Spinal cord (tissue), 10 donors: Measurements from ENCODE around the gene TEAD4. TPM values are rescaled to one million over a fixed set of nuclear protein-coding genes. Genes with fewer than 3 reads are reported as not detected.

Experiments used
- DNase-seq, 6 donors: peaks; one replicate each; pipeline versions ENCODE4 v3.0.0 to v3.0.0-alpha.2; 2013 to 2015; ENCODE audit warnings: low spot score in 6 of 6, low read depth in 4 of 6
- H3K27ac ChIP-seq: one replicate; pipeline ENCODE4 v1.5.1; 2013; ENCODE audit warnings: low read depth, low read length, control low read depth
- H3K27me3 ChIP-seq: one replicate; pipeline ENCODE4 v1.6.1; 2013; ENCODE audit warnings: low read length; ENCODE audit not compliant: control insufficient read depth, insufficient read depth
- H3K36me3 ChIP-seq: one replicate; pipeline ENCODE4 v1.6.1; 2013; ENCODE audit warnings: low read length; ENCODE audit not compliant: control insufficient read depth, insufficient read depth
- H3K4me1 ChIP-seq: one replicate; pipeline ENCODE4 v1.6.1; 2013; ENCODE audit warnings: low read length; ENCODE audit not compliant: control insufficient read depth, insufficient read depth
- H3K4me3 ChIP-seq: one replicate; pipeline ENCODE4 v1.5.1; 2013; ENCODE audit warnings: low read depth, low read length, control low read depth
- H3K9me3 ChIP-seq: one replicate; pipeline ENCODE4 v1.6.1; 2013; ENCODE audit warnings: low read length; ENCODE audit not compliant: control insufficient read depth, insufficient read depth
- WGBS: methylation state at CpG from one replicate; pipeline ENCODE4 v1.1.5; 2013; ENCODE audit warnings: missing lambda C conversion rate; ENCODE audit not compliant: insufficient coverage; 5-methylcytosine and 5-hydroxymethylcytosine counted together
- polyA plus RNA-seq, 2 donors: library from polyadenylated mRNA; unstranded; fragments of 120-200 nt; gene quantifications; one replicate each; pipeline ENCODE4 v1.2.1, GENCODE V29; 2013; ENCODE audit not compliant: insufficient read length in 2 of 2
- total RNA-seq, 2 donors: library from RNA; depleted of rRNA in 1 of 2; stranded (reverse); fragments of 120-200 nt in 1 of 2; fragments of >200 nt in 1 of 2; gene quantifications; one replicate each; pipeline versions ENCODE4 v1.2.3 to v1.2.4, GENCODE V29; 2013 to 2014
- donor health status: healthy.

The TEAD4 gene
- total and polyA plus RNA-seq, 4 donors, result 0.99 to 2.8 (median 2.3) TPM

GRCh38 chr12:3019005-3019680, 59.9 kb downstream of the TEAD4 start:
- H3K9me3 ChIP-seq, result no peaks in the 10 kb centered on the region
- peaks cover 11% of the 10 kb centered on the region for H3K36me3 ChIP-seq
- 92% methylated on average over 24 of the region's 25 CpGs for WGBS
- no peak overlapping the region for H3K27ac ChIP-seq
- H3K4me1 ChIP-seq, result no peaks in the 10 kb centered on the region
- no peak for DNase-seq
- H3K4me3 ChIP-seq, result no peak overlapping the region
- H3K27me3 ChIP-seq, result no peaks in the 10 kb centered on the region

GRCh38 chr12:3020399-3020798, 61.2 kb downstream of the TEAD4 start:
- Histone ChIP-seq H3K9me3 (no peaks in the 10 kb centered on the region), H3K36me3 (peaks cover 11% of the 10 kb centered on the region), H3K27me3 (no peaks in the 10 kb centered on the region), H3K4me1 (no peaks in the 10 kb centered on the region), H3K4me3 (no peak overlapping the region), H3K27ac (no peak overlapping the region)
- WGBS, result 94% methylated on average over 16 of the region's 16 CpGs
- no peak for DNase-seq

GRCh38 chr12:3020850-3021435, 61.7 kb downstream of the TEAD4 start:
- WGBS, result 87% methylated on average over 10 of the region's 13 CpGs
- no peaks in the 10 kb centered on the region for H3K27me3 ChIP-seq
- H3K4me1 ChIP-seq, result no peaks in the 10 kb centered on the region
- H3K9me3 ChIP-seq, result no peaks in the 10 kb centered on the region
- no peak for DNase-seq
- H3K4me3 ChIP-seq, result no peak overlapping the region
- H3K36me3 ChIP-seq, result peaks cover 11% of the 10 kb centered on the region
- H3K27ac ChIP-seq, result no peak overlapping the region

- Histone ChIP-seq H3K27ac (no peak overlapping the region), H3K4me1 (no peaks in the 10 kb centered on the region), H3K4me3 (no peak overlapping the region), H3K9me3 (no peaks in the 10 kb centered on the region), H3K36me3 (peaks cover 9% of the 10 kb centered on the region), H3K27me3 (no peaks in the 10 kb centered on the region)
- no peak for DNase-seq
- WGBS, result 95% methylated on average over 3 of the region's 9 CpGs
These were observed 63.2 kb downstream of the TEAD4 start for GRCh38 chr12:3022411-3022810.

DNA sequence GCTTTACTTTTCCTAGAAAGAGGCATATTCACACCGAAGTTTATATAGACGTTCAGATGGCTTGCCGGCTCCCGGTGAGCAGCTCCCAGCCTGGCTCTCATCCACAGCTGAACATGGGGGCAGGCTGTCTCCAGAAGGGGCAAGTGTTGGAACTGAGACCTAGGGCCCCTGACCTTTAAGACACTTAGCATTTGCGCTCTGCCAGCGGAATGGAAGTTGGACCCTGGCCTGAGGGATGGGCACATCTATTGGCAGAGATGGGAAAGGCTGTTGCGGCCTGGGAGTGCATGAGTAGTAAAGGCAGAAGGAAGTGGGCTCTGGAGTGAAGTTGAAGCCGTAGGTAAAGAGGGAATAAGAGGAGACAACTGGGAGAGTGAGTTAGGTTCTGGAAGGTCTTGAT, 63.8 kb downstream of the TEAD4 start:
- no peak overlapping the region for H3K4me3 ChIP-seq
- H3K4me1 ChIP-seq, result no peaks in the 10 kb centered on the region
- no peaks in the 10 kb centered on the region for H3K27me3 ChIP-seq
- no peaks in the 10 kb centered on the region for H3K9me3 ChIP-seq
- H3K27ac ChIP-seq, result no peak overlapping the region
- H3K36me3 ChIP-seq, result peaks cover 9% of the 10 kb centered on the region
- no peak for DNase-seq
- WGBS, result 90% methylated on average over 8 of the region's 8 CpGs

DNA sequence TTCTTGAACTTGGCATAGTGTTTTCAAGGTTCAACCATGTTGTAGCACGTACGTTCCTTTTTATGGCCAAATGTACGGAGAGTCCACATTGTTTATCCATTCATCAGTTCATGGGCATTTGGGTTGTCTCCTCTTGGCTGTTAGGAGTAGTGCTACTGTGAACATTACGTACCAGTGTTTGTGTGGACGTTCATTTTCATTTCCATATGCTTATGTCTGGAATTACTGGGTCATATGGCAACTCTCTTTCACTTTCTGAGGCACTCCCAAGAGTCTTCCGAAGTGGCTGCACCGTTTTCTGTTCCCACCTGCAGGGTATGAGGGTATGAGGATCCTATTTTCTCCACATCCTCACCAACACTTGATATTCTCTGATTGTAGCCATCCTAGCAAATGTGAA, 68.9 kb downstream of the TEAD4 start:
- Histone ChIP-seq H3K9me3 (no peaks in the 10 kb centered on the region), H3K4me3 (no peak overlapping the region), H3K36me3 (no peaks in the 10 kb centered on the region), H3K27ac (no peak overlapping the region), H3K27me3 (no peaks in the 10 kb centered on the region), H3K4me1 (peaks cover 13% of the 10 kb centered on the region)
- WGBS, result 67% methylated on average over 3 of the region's 7 CpGs
- DNase-seq, result no peak

DNA sequence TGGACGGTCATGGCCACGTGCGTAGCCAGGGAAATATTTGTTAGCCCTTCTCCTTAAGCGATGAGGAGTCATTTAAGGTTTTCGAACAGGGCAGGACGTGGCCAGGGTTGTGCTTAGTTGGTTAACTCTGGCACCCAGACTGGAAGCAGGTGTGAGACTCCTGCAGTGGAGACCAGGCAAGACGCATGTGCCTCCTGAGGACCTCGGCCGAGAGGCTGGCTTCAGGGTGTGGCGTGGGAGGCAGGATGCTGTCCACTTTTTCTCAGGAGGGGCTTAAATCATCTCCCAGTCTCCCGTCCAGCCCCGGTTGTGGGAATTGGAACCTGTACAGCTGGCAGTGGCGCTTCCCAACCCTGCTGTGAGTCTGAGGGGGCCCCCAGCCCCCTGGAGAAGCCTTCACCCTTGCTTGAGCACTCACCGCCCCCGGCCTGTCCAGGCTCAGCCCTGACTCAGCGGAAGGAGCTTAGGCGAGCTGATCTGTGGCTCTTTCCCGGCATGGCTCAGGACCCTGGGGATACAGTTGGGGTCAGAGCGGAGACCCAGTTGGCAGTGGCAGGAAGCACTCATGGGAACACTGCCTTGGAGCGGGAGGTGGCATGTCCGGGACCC, 71.7 kb downstream of the TEAD4 start:
- H3K4me1 ChIP-seq, result peaks cover 36% of the 10 kb centered on the region
- no peak overlapping the region for H3K27ac ChIP-seq
- WGBS, result 92% methylated on average over 21 of the region's 21 CpGs
- no peaks in the 10 kb centered on the region for H3K36me3 ChIP-seq
- no peaks in the 10 kb centered on the region for H3K27me3 ChIP-seq
- no peaks in the 10 kb centered on the region for H3K9me3 ChIP-seq
- no peak for DNase-seq
- H3K4me3 ChIP-seq, result no peak overlapping the region

- Histone ChIP-seq H3K9me3 (no peaks in the 10 kb centered on the region), H3K36me3 (no peaks in the 10 kb centered on the region), H3K27me3 (no peaks in the 10 kb centered on the region), H3K4me1 (peaks cover 42% of the 10 kb centered on the region), H3K27ac (no peak overlapping the region), H3K4me3 (no peak overlapping the region)
- DNase-seq, result no peak
- WGBS, result 84% methylated on average over 12 of the region's 12 CpGs
These were observed 73.0 kb downstream of the TEAD4 start for GRCh38 chr12:3032161-3032560.

- H3K36me3 ChIP-seq, result no peaks in the 10 kb centered on the region
These were observed 73.8 kb downstream of the TEAD4 start for GRCh38 chr12:3032770-3033538.

More at GRCh38 chr12:3032770-3033538, 73.8 kb downstream of the TEAD4 start:
- Histone ChIP-seq H3K4me3 (no peak overlapping the region), H3K27ac (no peak overlapping the region), H3K27me3 (no peaks in the 10 kb centered on the region), H3K4me1 (peaks cover 42% of the 10 kb centered on the region), H3K9me3 (no peaks in the 10 kb centered on the region)
- peak in 2 of 6 donors; percentile 17 to 32 for DNase-seq
- WGBS, result 52% methylated on average over 22 of the region's 27 CpGs
